Loucy (cell line): ENCODE data around the gene CCL5.

Experiments used
- EZH2phosphoT487 ChIP-seq: fragments of 200-600 bp; IDR thresholded peaks from 2 replicates; pipeline ENCODE4 v1.6.1; 2018; ENCODE audit warnings: antibody characterized with exemption, mild to moderate bottlenecking, moderate library complexity, borderline replicate concordance
- TF ChIP-seq, protein P1 (sequence below): fragments of 200-600 bp; sonication (generic); conservative IDR thresholded peaks from 2 replicates; pipeline ENCODE4 v1.5.1; 2014; ENCODE audit warnings: mild to moderate bottlenecking, antibody characterized with exemption, low read length

DNA sequence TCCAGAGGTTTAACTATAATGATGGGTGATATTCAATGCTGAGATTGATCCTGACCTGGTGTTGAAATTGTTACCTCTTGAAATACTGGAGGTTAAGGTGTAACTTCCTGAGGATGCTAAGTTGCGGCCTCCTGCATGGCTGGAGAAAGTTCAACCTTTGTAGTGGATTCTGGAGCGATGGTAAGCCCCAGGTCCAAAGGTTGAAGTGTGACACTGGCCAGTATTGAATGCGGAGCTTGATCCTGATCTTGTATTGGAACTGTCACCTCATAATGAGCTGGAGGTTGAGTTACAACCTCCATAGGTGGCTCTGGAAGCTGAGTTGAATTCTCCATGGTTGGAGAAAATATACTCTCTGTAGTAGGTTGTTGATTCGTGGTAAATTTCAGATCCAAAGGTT, 33.4 kb upstream of the CCL5 start:
- TF ChIP-seq, protein P1, sequence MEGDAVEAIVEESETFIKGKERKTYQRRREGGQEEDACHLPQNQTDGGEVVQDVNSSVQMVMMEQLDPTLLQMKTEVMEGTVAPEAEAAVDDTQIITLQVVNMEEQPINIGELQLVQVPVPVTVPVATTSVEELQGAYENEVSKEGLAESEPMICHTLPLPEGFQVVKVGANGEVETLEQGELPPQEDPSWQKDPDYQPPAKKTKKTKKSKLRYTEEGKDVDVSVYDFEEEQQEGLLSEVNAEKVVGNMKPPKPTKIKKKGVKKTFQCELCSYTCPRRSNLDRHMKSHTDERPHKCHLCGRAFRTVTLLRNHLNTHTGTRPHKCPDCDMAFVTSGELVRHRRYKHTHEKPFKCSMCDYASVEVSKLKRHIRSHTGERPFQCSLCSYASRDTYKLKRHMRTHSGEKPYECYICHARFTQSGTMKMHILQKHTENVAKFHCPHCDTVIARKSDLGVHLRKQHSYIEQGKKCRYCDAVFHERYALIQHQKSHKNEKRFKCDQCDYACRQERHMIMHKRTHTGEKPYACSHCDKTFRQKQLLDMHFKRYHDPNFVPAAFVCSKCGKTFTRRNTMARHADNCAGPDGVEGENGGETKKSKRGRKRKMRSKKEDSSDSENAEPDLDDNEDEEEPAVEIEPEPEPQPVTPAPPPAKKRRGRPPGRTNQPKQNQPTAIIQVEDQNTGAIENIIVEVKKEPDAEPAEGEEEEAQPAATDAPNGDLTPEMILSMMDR, result no peak
- no peak for TF ChIP-seq EZH2phosphoT487
